ENCODE data around the gene ST6GALNAC4.
A peak's percentile ranks its signal among the peaks of the same experiment; 100 is the strongest.

Gene ST6GALNAC4

GRCh38 chr9:127934986-127935385, 18.1 kb upstream of the ST6GALNAC4 start:
- TF ChIP-seq CTCF (IDR thresholded peaks at IDR 0.05) = no peak
- no peak for TF ChIP-seq ZFX (IDR thresholded peaks at IDR 0.05; ENCODE audit: borderline replicate concordance)
- no peak overlapping the region for H3K27ac ChIP-seq

- H3K27ac ChIP-seq = no peak overlapping the region
- TF ChIP-seq ZFX (IDR thresholded peaks at IDR 0.05; ENCODE audit: borderline replicate concordance) (no peak), CTCF (IDR thresholded peaks at IDR 0.05) (no peak)
Observed at GRCh38 chr9:127934248-127934647, 17.4 kb upstream of the ST6GALNAC4 start.

GRCh38 chr9:127931092-127931881, 14.4 kb upstream of the ST6GALNAC4 start:
- peak overlapping the region; percentile 70 for H3K27ac ChIP-seq
- TF ChIP-seq ZFX (IDR thresholded peaks at IDR 0.05; ENCODE audit: borderline replicate concordance) = no peak
- no peak for TF ChIP-seq CTCF (IDR thresholded peaks at IDR 0.05)

GRCh38 chr9:127930231-127931091, 13.6 kb upstream of the ST6GALNAC4 start, which contains the start of gene PIP5KL1:
PIP5KL1 (minus strand) TSS chr9:127930777; CDS start chr9:127930752, 25 bp downstream.
- peak within 1 kb of the TSS; percentile 70 for H3K27ac ChIP-seq
- TF ChIP-seq CTCF (IDR thresholded peaks at IDR 0.05) (peak; percentile 30), ZFX (IDR thresholded peaks at IDR 0.05; ENCODE audit: borderline replicate concordance) (no peak)

- no peak overlapping the region for H3K27ac ChIP-seq
- TF ChIP-seq CTCF (IDR thresholded peaks at IDR 0.05) (no peak), ZFX (IDR thresholded peaks at IDR 0.05; ENCODE audit: borderline replicate concordance) (no peak)
Observed at GRCh38 chr9:127929625-127929979, 12.8 kb upstream of the ST6GALNAC4 start.

- peak overlapping the region; percentile 31; the same call in 1 of the 2 replicates for H3K27ac ChIP-seq
- no peak for TF ChIP-seq CTCF (IDR thresholded peaks at IDR 0.05)
- no peak for TF ChIP-seq ZFX (IDR thresholded peaks at IDR 0.05; ENCODE audit: borderline replicate concordance)
Observed at GRCh38 chr9:127928676-127929624, 12.1 kb upstream of the ST6GALNAC4 start.
